KOPT-K1 (cell line): ENCODE measurements around the gene TNRC6C.
"Not testable (repeated sequence)": the region's sequence is repeated elsewhere in the genome, so short reads cannot be mapped to it uniquely, and the experiment has no call there.

Experiments used
- H3K27ac ChIP-seq: fragments of 200-600 bp; sonication (generic); 2 replicates; pipeline ENCODE4 v1.5.1; 2016; ENCODE audit warnings: antibody characterized with exemption, mild to moderate bottlenecking, low read depth, low read length; ENCODE audit not compliant: poor library complexity, severe bottlenecking
- H3K36me3 ChIP-seq: fragments of 200-600 bp; sonication (generic); 2 replicates; pipeline ENCODE4 v1.5.1; 2017; ENCODE audit warnings: antibody characterized with exemption, mild to moderate bottlenecking, low read length, moderate library complexity; ENCODE audit not compliant: insufficient read depth
- H3K9me3 ChIP-seq: fragments of 200-600 bp; sonication (generic); 2 replicates; pipeline ENCODE4 v1.5.1; 2017; ENCODE audit warnings: antibody characterized with exemption, low read length, mild to moderate bottlenecking; ENCODE audit not compliant: insufficient read depth, poor library complexity, severe bottlenecking

Gene TNRC6C

DNA sequence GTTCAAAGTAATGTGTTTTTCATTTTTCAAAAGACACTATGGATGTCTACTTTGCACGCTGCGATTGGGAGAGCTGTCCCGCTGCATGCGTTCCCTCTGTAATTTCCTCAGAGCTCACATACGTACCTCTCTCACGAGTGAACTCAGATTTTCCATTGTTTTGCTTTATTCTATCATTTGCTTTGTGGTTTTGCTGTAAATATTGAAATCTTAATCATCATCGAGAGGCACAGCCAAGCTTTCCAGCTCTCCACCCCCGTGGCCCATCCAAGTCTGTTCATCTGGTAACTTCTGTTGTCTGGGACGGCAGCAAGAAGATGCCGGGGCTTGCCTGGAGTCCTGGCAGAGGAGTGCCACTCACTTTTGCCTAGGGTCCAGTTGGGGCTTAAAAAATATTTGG, 149.0 kb downstream of the TNRC6C start:
- no peak overlapping the region for H3K27ac ChIP-seq
- H3K9me3 ChIP-seq: no peaks in the 10 kb centered on the region
- peaks cover 93% of the 10 kb centered on the region for H3K36me3 ChIP-seq

DNA sequence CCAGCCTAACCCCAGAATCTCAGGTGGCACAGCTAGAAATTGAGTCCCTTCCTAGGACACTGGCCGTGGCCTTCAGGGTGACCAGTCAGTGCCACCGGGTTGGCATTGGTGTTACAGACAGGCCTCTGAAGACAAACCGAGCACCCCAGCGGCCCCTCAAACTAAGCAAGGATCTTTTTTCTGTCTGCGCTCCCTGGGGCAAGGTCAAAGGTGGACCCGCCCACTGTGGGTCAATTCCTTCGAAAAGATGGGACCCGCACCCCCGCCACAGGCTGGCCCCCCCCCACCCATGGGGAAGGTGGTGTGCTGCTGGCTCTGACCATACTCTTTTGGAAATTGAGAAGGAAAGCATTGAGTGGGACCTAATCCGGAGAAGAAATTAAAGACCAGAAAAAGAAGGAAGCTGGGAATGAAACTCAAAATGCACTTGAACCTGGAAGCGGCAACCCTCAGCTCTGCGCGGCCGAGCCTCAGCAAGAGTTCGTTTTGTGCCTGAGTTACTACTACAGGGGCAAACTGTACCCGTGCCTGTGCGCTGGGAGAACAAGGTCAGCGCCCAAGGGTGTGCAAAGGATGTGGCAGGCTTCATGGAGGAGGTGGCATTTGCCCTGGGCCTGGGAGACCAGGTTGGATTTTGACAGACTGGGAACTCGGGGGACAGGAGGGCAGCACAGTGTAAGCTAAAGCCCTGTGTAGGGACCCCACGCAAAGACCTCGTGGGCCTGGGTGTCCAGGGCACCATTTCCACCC, 149.6 kb downstream of the TNRC6C start:
- Histone ChIP-seq H3K36me3 (peaks cover 91% of the 10 kb centered on the region), H3K9me3 (no peaks in the 10 kb centered on the region), H3K27ac (no peak overlapping the region)

DNA sequence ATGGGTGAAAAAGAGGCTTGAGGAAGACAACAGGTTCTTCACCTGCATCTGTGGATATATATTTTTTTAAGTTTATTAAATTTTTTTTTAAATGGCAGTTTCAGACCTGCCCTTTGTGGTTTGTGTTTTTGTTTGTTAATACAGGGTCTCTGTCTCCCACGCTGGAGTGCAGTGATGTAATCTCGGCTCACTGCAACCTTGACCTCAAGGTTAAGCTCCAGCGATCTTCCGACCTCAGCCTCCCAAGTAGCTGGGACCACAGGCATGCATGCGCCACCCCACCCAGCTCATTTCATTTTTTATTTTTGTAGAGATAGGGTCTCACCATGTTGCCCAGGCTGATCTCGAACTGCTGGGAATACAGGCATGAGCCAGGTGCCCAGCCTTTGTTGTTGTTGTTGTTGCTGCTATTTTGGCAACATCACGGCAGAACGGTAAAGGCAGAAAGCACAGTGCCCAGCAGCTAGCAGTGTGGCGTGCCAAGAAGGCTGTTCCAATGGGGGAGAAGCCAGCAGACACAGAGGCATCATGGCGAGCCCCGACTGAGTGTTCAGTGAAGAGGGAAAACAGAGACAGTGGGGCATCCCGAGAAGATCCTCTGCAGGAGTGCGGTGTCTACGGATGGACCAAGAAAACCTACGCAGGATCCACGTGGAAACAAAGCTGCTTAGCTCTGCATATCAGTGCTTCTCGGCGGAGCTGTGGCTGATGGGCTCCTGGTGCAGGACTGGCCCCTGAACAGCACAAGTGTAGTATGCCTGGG, 150.4 kb downstream of the TNRC6C start:
- Histone ChIP-seq H3K27ac (no peak overlapping the region), H3K36me3 (peaks cover 85% of the 10 kb centered on the region), H3K9me3 (no peaks in the 10 kb centered on the region)

DNA sequence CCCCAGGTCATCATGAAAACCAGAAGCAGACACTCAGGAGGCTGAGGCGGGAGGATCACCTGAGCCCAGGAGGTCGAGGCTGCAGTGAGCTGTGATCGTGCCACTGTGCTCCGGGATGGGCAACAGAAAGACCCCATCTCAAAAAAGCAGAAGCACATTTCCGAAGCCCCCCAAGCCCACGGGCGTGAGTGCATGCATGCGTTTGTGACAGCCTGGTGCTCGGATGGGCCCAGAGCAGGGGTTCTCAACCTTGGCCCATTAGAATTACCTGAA, 150.9 kb downstream of the TNRC6C start:
- H3K9me3 ChIP-seq: no peaks in the 10 kb centered on the region
- no peak overlapping the region for H3K27ac ChIP-seq
- H3K36me3 ChIP-seq: peaks cover 82% of the 10 kb centered on the region

DNA sequence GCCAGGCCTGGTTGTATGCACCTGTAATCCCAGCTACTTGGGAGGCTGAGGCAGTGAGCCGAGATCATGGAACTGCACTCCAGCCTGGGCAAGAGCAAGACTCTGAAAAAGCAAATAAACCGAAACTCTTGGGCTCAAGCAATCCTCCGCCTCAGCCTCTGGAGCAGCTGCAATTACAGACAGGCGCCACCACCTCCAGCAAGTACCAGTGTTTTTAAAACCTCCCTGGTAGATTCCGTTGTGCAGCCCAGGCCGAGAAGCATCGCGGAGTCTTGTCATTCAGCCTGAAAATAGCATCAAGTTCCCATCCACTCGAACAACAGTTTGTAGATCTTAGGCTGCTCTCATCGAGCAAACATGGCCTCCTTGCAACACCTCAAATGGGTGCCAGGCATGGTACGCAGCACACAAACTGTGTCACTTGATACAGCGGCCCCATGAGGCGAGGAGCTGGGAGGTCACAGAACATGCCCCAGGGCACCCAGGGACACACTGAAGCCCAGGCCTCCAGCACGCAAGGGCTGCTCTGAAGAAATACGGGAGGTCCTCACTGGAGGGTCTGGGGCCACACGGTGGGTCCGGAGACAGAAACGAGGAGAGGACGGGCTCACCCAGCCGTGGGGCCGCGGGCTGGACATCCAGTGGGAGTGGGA, 152.0 kb downstream of the TNRC6C start:
- Histone ChIP-seq H3K27ac (no peak overlapping the region), H3K36me3 (peaks cover 72% of the 10 kb centered on the region), H3K9me3 (no peaks in the 10 kb centered on the region)

DNA sequence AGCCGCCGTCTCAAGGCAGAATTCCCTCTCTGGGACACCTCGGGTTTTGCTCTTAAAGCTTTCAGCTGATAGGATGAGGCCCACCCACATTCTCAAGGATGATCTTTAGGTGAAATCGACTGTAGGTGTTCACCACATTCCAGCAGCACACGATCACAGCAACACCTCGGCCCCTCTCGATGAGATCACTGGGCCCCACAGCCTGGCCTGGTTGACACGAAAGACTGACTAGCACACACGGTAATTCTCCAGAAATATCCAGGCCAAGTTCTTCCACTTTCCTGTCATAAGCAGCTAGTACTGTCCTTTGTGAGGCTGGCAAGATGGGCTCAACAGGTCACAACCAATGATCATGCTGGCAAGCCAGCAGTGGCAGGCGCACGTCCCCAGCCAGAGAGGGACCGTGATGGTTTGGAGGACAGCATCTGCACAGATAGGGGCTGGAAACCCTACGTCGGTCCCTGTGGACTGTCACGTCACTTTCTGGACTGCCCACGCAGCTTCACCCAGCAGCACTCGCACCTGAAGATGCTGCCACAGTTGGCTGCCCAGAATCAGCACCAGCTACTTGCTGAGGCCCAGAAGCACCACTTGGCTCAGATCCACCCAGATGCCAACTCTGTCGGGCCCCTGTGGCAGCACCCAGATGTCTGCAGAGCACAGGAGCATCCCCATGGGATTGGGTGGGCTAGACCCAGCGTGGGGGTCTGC, 152.7 kb downstream of the TNRC6C start:
- Histone ChIP-seq H3K36me3 (peaks cover 65% of the 10 kb centered on the region), H3K27ac (no peak overlapping the region)

DNA sequence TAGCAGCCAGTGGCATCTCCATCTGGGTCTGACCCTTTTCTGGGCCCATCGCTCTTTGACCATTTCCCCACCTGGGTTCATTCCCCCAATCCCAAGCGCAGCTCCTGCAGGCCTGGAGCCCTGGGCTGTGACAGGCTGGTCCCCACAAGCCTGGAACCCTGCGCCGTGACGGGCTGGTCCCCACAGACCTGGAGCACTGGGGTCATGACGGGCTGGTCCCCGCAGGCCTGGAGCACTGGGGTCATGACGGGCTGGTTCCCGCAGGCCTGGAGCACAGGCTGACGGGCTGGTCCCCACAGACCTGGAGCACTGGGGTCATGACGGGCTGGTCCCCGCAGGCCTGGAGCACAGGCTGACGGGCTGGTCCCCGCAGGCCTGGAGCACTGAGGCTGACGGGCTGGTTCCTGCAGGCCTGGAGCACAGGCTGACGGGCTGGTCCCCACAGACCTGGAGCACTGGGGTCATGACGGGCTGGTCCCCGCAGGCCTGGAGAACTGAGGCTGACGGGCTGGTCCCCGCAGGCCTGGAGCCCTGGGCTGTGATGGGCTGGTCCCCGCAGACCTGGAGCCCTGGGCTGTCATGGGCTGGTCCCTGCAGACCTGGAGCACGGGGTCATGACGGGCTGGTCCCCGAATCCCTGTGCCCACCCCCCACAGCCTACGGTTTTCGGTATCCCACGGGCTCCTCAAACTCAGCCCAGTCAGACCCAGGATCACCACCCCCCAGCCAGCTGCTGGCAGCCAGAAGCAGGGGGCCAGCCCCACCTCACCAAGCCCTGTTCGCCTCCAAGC, 153.4 kb downstream of the TNRC6C start:
- Histone ChIP-seq H3K27ac (no peak overlapping the region), H3K9me3 (no peaks in the 10 kb centered on the region), H3K36me3 (peaks cover 62% of the 10 kb centered on the region)

More for the DNA sequence above, 152.7 kb downstream of the TNRC6C start:
- H3K9me3 ChIP-seq: no peaks in the 10 kb centered on the region

DNA sequence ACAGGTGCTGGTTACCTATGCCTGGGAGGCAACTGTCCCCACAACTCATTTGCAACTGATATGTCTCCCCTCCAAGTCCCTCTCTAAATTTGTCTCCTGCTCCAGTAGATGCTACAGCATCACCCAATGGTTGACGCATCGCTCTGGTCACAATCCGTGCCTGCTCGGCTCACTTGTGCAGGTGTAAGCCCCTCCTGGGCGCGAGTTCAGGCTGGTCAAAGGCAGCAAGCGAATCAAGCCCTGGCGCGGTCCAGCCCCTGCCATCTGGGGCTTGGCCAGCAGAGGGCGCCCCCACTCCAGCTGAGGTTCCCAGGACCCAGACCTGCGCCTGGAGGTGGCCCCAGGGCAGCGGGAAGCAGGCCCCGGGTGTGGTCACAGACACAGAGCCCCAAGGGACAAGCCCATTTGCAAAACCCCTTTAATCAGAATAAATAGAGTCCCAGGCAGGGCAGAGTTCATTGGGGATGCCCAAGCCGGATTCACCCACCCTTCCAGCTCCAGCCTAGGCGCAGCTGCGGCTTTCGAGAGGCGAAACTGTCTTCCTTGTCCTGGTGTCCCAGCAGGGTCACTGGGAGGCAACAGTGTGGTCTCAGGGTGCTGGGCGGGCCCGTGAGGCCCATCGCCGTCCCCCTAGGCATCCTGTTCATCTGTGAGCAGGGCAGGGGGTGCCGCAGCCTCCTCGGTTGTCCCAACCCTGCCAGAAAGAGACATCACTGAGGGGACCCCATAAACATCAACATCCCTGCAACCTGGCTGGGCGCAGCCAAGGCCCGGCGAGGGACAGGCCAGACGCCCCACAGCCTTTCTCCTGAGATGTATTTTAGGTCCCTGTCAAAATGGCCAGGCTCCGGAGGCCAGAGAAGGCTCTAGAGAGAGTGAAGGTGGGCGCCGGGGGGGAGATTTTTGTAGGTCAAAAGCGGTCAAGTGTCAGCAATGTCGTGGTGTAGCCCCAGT, 154.3 kb downstream of the TNRC6C start:
- Histone ChIP-seq H3K36me3 (peaks cover 58% of the 10 kb centered on the region), H3K27ac (no peak overlapping the region), H3K9me3 (no peaks in the 10 kb centered on the region)

DNA sequence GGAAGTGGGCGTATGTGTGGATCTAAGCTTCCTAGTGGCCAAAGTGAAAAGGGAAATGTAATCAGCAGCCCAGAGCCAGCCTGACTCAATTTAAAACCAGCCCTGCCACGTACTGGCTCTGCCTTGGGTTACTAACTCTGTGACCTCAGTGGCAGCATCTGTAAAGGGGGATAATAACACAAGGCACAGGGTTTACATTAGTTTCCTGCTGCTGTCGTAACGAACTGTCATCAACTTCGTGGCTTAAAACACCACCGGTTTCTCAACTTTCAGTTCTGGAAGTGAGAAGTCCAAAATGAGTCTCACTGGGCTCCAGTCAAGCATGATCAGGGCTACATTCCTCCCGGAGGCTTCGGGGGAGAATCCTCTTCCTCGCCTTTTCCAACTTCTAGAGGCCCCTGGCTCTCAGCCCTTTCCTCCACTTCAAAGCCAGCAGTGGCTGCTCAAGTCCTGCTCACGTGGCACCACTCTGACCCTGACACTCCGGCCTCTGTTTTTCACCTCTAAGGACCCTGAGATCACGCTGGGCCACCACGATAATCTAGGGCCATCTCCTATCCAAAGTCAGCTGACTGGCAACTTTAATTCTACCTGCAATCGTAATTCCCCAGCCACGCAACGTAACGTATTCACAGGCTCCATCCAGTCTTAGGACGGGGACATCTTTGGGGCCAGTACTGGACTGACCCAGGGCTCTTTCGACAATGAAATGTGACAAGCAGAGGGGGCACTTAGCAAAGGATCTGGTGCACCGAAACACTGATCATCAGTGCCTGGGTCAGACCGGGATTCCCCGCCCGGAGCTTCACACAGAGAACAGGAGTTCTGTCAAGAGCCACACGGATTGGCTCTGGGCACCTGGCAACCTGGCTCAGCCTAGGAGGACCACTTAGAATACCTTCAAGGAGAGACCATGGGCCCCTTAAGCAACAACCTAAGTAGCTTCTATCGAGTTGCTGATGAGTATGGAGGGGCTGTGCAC, 155.6 kb downstream of the TNRC6C start:
- Histone ChIP-seq H3K9me3 (no peaks in the 10 kb centered on the region), H3K36me3 (peaks cover 49% of the 10 kb centered on the region; the same call in 1 of the 2 replicates)

DNA sequence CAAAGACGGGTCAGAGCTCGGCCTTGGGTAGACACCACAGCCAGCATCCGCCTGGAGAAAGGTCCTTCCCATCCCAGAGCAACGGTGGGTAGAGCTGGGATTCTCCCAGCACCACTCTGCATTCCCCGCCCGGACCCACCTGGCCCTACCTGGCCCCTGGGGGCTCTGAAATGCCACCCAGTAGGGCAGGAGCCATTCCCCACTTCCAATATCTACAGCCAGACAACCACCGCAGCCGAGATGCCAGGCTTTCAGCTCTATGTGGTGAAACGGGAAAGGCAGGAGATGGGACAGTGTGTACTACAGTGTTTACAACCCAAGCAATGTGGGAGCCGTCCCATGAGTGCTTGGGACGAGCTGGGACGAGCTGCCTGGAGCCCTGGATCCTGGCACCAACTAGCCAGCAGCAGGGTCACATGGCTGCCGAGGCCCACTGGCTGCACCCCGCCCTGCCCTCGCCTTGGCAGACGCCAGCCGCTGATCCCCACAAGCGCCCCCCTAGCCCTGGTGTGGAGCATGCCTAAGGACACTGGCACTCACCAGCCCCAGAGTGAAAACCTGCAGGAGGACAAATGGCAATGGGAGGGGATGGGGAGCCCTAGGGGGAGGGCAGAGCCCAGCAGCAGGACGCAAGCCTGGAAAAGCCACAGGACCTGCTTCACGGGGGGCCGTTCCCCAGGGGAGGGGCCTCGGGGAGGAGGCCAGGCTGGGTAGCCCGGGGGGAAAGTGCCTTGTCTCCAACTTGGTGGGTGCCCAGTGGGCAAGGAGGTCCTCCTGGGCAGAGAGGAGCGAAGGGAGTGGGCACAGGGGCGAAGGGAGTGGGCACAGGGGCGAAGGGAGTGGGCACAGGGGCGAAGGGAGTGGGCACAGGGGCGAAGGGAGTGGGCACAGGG, 156.6 kb downstream of the TNRC6C start:
- H3K27ac ChIP-seq: no peak overlapping the region
- no peaks in the 10 kb centered on the region for H3K9me3 ChIP-seq
- peaks cover 43% of the 10 kb centered on the region; the same call in 1 of the 2 replicates for H3K36me3 ChIP-seq

More for the DNA sequence above, 155.6 kb downstream of the TNRC6C start:
- H3K27ac ChIP-seq: no peak overlapping the region

DNA sequence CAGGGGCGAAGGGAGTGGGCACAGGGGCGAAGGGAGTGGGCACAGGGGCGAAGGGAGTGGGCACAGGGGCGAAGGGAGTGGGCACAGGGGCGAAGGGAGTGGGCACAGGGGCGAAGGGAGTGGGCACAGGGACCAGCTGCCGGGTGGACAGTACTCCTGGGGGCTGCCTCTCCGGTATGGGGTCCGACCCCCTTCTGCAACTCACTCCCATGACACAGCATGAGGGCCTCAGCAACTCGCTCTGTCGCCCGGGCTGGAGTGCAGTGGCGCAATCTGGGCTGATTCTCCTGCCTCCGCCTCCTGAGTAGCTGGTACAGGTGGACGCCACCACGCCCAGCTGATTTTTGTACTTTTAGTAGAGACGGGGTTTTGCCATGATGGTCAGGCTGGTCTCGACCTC, 157.3 kb downstream of the TNRC6C start:
- not testable (repeated sequence) for H3K27ac ChIP-seq, H3K9me3 ChIP-seq
- peaks cover 42% of the 10 kb centered on the region; the same call in 1 of the 2 replicates for H3K36me3 ChIP-seq

DNA sequence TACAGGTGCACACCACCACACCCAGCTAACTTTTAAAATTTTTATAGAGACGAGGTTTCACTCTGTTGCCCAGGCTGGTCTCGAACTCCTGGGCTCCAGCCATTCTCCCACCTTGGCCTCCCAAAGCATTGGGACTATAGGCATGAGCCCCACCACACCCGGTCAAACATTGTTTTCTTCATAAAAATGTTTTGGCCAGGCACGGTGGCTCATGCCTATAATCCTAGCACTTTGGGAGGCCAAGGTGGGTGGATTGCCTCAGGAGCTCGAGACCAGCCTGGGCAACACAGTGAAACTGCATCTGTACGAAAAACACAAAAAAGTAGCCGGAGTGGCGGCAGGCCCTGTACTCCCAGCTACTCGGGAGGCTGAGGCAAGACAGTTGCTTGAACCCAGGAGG, 157.9 kb downstream of the TNRC6C start:
- H3K27ac ChIP-seq: no peak overlapping the region
- H3K36me3 ChIP-seq: peaks cover 39% of the 10 kb centered on the region; the same call in 1 of the 2 replicates
- H3K9me3 ChIP-seq: no peaks in the 10 kb centered on the region
